ENCODE data around the gene WSCD1. TPM values are rescaled to one million over a fixed set of nuclear protein-coding genes. Genes with fewer than 3 reads are reported as not detected.

The WSCD1 gene
- total and polyA plus RNA-seq, 3 donors from 2014 or later: 11.6 to 33.8 (median 12.9) TPM

GRCh38 chr17:6157716-6158115, 87.5 kb downstream of the WSCD1 start:
- TF ChIP-seq POLR2A (IDR thresholded peaks at IDR 0.05): no peak
- TF ChIP-seq, protein P1, sequence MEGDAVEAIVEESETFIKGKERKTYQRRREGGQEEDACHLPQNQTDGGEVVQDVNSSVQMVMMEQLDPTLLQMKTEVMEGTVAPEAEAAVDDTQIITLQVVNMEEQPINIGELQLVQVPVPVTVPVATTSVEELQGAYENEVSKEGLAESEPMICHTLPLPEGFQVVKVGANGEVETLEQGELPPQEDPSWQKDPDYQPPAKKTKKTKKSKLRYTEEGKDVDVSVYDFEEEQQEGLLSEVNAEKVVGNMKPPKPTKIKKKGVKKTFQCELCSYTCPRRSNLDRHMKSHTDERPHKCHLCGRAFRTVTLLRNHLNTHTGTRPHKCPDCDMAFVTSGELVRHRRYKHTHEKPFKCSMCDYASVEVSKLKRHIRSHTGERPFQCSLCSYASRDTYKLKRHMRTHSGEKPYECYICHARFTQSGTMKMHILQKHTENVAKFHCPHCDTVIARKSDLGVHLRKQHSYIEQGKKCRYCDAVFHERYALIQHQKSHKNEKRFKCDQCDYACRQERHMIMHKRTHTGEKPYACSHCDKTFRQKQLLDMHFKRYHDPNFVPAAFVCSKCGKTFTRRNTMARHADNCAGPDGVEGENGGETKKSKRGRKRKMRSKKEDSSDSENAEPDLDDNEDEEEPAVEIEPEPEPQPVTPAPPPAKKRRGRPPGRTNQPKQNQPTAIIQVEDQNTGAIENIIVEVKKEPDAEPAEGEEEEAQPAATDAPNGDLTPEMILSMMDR (IDR thresholded peaks at IDR 0.05): no peak
- H3K27ac ChIP-seq: no peak overlapping the region
- no peak for DNase-seq
- H3K36me3 ChIP-seq (ENCODE audit: low read depth, missing control alignments): no peaks in the 10 kb centered on the region
- intact Hi-C loops (cut with DNase I; ENCODE audit: low total_unique reads): no loop called here
- WGBS, 2 donors: 80 to 88% methylated on average over 4 of the region's 4 CpGs
- no peak overlapping the region for H3K4me3 ChIP-seq
- H3K4me1 ChIP-seq: no peaks in the 10 kb centered on the region
- no peaks in the 10 kb centered on the region for H3K9me3 ChIP-seq
- H3K27me3 ChIP-seq: no peaks in the 10 kb centered on the region

GRCh38 chr17:6159541-6160231, 89.5 kb downstream of the WSCD1 start:
- Histone ChIP-seq H3K4me3 (no peak overlapping the region), H3K36me3 (ENCODE audit: low read depth, missing control alignments) (no peaks in the 10 kb centered on the region), H3K4me1 (no peaks in the 10 kb centered on the region), H3K9me3 (no peaks in the 10 kb centered on the region), H3K27ac (no peak overlapping the region), H3K27me3 (no peaks in the 10 kb centered on the region)
- TF ChIP-seq POLR2A (IDR thresholded peaks at IDR 0.05): no peak
- TF ChIP-seq, protein P1 (IDR thresholded peaks at IDR 0.05): no peak
- DNase-seq: no peak
- 78 to 80% methylated on average over 15 of the region's 15 CpGs for WGBS, 2 donors
- intact Hi-C loops (cut with DNase I; ENCODE audit: low total_unique reads): no loop called here

DNA sequence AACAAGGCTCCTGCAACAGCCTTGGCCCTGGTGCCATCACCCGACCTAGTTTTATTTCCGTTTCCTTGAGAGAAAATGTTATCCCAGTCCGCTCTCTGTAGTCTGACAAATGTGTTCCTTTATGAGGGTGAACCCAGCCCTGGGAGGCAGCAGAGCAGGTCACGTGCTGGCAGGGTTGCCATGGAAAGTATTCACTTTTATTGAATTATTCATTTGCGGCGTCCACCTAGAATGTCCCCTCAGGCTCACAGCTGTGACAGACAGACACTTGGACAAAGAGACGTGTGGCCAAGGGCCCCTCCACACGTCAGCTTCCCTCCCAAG, 90.0 kb downstream of the WSCD1 start:
- Histone ChIP-seq H3K4me3 (no peak overlapping the region), H3K36me3 (ENCODE audit: low read depth, missing control alignments) (no peaks in the 10 kb centered on the region), H3K27ac (no peak overlapping the region), H3K27me3 (no peaks in the 10 kb centered on the region), H3K4me1 (no peaks in the 10 kb centered on the region), H3K9me3 (no peaks in the 10 kb centered on the region)
- intact Hi-C loops (cut with DNase I; ENCODE audit: low total_unique reads): no loop called here
- no peak for TF ChIP-seq POLR2A (IDR thresholded peaks at IDR 0.05)
- TF ChIP-seq, protein P1 (IDR thresholded peaks at IDR 0.05): no peak
- DNase-seq: no peak
- 74 to 81% methylated on average over 8 of the region's 8 CpGs for WGBS, 2 donors

DNA sequence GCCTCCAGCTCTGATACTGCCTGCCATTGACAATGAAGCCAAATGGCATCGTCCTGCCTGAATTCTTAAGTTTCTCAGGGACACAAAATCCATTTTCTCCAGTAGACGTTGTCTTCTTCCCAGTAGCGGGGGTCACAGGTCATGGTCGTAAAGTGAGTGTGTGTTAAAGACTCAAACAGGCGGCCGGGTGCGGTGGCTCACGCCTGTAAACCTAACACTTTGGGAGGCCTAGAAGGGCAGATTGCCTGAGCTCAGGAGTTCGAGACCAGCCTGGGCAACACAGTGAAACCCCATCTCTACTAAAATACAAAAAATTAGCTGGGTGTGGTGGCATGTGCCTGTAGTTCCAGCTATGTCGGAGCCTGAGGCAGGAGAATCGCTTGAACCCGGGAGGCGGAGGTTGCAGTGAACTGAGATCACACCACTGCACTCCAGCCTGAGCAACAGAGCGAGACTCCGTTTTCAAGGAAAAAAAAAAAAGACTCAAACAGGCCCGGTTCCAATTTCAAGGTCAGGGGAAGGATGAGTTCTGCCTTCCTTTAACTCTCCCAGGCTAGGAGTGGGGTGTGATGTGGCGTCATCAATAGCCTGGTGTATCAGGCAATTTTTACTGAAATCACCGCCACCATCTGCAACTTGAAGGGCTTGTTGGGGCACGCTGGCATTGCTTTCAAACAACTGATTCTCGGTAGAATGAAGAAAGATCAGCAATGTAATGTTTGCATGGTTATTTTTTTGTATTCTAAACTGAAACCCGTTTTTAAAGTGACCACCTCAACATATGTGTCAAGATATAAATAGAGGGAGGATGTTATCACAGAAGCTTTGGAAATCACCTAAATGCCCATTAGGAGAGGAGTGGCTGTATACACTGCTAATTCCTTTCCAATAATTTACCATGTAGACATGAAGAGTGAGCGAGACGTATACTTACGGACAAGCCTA, 91.0 kb downstream of the WSCD1 start:
- no peak for DNase-seq
- H3K9me3 ChIP-seq: no peaks in the 10 kb centered on the region
- 74 to 76% methylated on average over 24 of the region's 24 CpGs for WGBS, 2 donors
- H3K4me3 ChIP-seq: no peak overlapping the region
- no peaks in the 10 kb centered on the region for H3K4me1 ChIP-seq
- H3K36me3 ChIP-seq (ENCODE audit: low read depth, missing control alignments): no peaks in the 10 kb centered on the region
- no peak for TF ChIP-seq POLR2A (IDR thresholded peaks at IDR 0.05)
- TF ChIP-seq, protein P1 (IDR thresholded peaks at IDR 0.05): no peak
- no peaks in the 10 kb centered on the region for H3K27me3 ChIP-seq
- intact Hi-C loops (cut with DNase I; ENCODE audit: low total_unique reads): no loop called here
- no peak overlapping the region for H3K27ac ChIP-seq

Data from testis (tissue), 3 donors.